VCaP (cell line): Measurements from ENCODE around the gene HDAC4.
A peak's percentile ranks its signal among the peaks of the same experiment; 100 is the strongest.

Source experiments
- H3K27ac ChIP-seq: fragments of 450-650 bp; 2 replicates; pipeline ENCODE4 v1.5.1; 2017
- CTCF ChIP-seq: fragments of 450-650 bp; conservative IDR thresholded peaks from 2 replicates; pipeline ENCODE4 v1.5.1; 2017; ENCODE audit warnings: mild to moderate bottlenecking, moderate library complexity

Gene HDAC4

GRCh38 chr2:239079671-239080294 is 321.0 kb downstream of the HDAC4 start:
- no peak for TF ChIP-seq CTCF
- no peak overlapping the region for H3K27ac ChIP-seq

- TF ChIP-seq CTCF, result no peak
- H3K27ac ChIP-seq, result no peak overlapping the region
These were observed 322.5 kb downstream of the HDAC4 start for GRCh38 chr2:239078128-239078924.

GRCh38 chr2:239077260-239077659 is 323.6 kb downstream of the HDAC4 start:
- no peak overlapping the region for H3K27ac ChIP-seq
- no peak for TF ChIP-seq CTCF

DNA sequence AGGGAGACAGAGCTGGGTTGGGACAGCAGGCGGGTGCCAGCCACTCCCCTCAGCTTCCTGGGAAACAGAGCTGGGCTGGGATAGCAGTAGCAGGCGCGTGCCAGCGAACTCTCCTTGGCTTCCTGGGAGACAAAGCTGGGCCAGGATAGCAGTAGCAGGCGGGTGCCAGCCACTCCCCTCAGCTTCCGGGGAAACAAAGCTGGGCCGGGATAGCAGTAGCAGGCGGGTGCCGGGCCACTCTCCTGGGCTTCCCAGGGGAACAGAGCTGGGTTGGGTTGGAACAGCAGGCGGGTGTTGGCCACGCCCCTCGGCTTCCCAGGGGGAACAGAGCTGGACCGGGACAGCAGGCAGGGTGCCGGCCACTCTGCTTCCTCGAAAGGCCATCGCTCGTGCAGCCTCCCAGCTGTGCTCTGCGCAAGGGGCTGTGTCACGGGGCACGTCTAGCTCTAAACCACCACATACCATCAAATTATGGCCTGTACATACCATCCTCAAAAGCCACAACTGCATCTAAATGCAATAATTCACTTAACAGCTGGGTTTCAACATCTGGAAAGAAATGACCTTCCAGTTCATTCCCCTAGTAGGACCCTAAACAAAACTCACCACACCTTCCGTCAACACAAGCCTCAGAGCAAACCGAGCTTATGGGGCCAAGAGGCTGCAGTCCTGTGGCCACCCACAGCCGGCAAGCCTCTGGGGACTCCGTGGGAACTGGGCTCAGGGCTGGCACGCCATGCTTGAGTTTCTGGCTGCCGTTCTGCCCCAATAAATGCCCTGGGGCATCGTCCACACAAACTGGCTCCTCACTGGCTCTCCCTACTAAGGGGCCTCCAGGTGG is 324.7 kb downstream of the HDAC4 start:
- H3K27ac ChIP-seq, result peak overlapping the region; percentile 36
- no peak for TF ChIP-seq CTCF

DNA sequence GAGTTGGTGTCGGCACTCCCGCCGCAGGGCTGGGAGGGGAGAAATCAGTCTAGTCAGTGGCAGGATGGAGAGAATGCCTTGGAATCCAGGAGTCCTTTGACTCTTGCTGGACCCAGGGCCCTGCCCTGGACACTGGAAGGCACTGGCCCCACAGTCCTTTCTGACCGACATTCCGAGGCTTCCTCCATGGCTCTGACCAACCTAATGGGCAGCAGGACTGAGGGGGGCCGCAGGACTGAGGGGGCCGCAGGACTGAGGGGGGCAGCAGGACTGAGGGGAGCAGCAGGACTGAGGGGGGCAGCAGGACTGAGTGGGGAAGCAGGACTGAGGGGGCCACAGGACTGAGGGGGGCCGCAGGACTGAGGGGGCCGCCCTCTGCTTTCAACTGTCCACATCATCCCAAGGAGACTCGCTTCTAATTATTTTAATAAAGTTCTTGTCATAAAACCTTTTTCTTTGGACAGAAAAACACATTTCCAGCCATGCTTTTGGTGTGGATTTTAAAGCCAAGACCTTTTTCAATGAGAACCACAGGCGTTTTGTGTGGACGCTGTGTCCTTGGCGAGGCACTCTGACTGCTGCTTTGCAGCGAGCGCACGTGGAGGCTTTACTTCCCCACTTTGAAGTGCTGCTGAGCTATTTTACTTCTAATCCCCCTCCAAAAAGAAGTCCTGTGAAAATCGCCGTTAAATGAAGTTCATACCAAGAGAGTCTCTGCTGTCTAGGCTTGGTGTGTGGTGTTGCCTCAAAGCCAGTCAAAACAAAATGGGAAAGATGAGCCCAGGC is 326.9 kb downstream of the HDAC4 start:
- no peak for TF ChIP-seq CTCF
- no peak overlapping the region for H3K27ac ChIP-seq

DNA sequence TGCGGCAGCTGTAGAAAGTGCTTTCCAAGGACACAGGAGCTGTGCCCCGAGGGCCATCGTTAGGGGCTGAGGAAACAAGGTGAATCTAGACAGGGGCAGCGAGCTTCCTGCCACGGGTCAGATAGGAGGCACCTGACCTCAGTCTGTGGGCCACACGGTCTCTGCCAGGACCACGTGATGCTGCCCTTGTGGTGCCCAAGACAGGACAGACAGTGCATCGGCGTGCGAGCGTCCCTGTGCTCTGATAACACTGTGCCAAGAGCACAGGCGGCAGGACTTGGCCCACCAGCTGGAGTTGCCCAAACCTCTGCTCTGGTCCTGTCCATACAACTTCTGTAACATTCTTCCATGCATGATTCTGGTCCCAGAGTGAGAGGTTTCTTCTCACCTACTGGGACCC is 327.6 kb downstream of the HDAC4 start:
- no peak for TF ChIP-seq CTCF
- no peak overlapping the region for H3K27ac ChIP-seq
